Naive B cell (primary cell): ENCODE results near the gene DNAJB2. TPM values are rescaled to one million over a fixed set of nuclear protein-coding genes. Genes with fewer than 3 reads are reported as not detected.

Experiments
- ATAC-seq, 2 donors: fragments of 150-1000 bp; cut with Tn5 transposase; 2 replicates each; pipeline ENCODE4 v1.10.0; 2021; ENCODE audit warnings: low read depth in 2 of 2, mild to moderate bottlenecking in 2 of 2, moderate library complexity in 2 of 2
- DNase-seq: peaks from one replicate; pipeline ENCODE4 v3.0.0; 2022
- H3K27ac Mint-ChIP-seq, 6 donors: one replicate each; pipeline ENCODE4 v1.8.0; 2020 to 2022; ENCODE audit warnings: mild to moderate bottlenecking in 6 of 6, mixed read lengths in 6 of 6, moderate library complexity in 5 of 6, inconsistent platforms in 2 of 6
- H3K27me3 Mint-ChIP-seq, 3 donors: one replicate each; pipeline ENCODE4 v1.8.0; 2021 to 2022; ENCODE audit warnings: mixed read lengths in 3 of 3, mild to moderate bottlenecking in 1 of 3
- H3K36me3 Mint-ChIP-seq, 2 donors: one replicate each; pipeline ENCODE4 v1.8.0; 2020 to 2022; ENCODE audit warnings: mixed read lengths in 2 of 2, inconsistent platforms in 1 of 2, mild to moderate bottlenecking in 1 of 2
- H3K4me1 Mint-ChIP-seq, 3 donors: one replicate each; pipeline ENCODE4 v1.8.0; 2020 to 2022; ENCODE audit warnings: mixed read lengths in 3 of 3, inconsistent platforms in 1 of 3, mild to moderate bottlenecking in 1 of 3, moderate library complexity in 1 of 3
- H3K4me3 Mint-ChIP-seq, 8 donors: one replicate each; pipeline ENCODE4 v1.8.0; 2020 to 2022; ENCODE audit warnings: mild to moderate bottlenecking in 8 of 8, mixed read lengths in 8 of 8, moderate library complexity in 8 of 8, inconsistent platforms in 2 of 8
- H3K9me3 Mint-ChIP-seq, 7 donors: one replicate each; pipeline ENCODE4 v1.8.0; 2020 to 2022; ENCODE audit warnings: mixed read lengths in 7 of 7, mild to moderate bottlenecking in 5 of 7, inconsistent platforms in 2 of 7, moderate library complexity in 1 of 7
- polyA plus RNA-seq, 6 donors: library from polyadenylated mRNA; unstranded; fragments of 300-500 nt; fragmentation: Illumina TruSeq; gene quantifications; one replicate each; pipeline ENCODE4 v1.2.3, GENCODE V29; 2021; ENCODE audit warnings: low read depth in 6 of 6

DNAJB2 gene
- polyA plus RNA-seq, 6 donors from 2014 or later, result 1.1 to 12.9 (median 8.8) TPM

- Mint-ChIP-seq H3K27ac (peak overlapping the region in 1 of 6 donors; percentile 68), H3K36me3 (no peaks in the 10 kb centered on the region), H3K4me3 (no peak overlapping the region), H3K27me3 (no peaks in the 10 kb centered on the region), H3K4me1 (no peaks in the 10 kb centered on the region), H3K9me3 (no peaks in the 10 kb centered on the region)
- no peak for DNase-seq
- no peak for ATAC-seq
Observed at GRCh38 chr2:219269362-219270054, 9.7 kb upstream of the DNAJB2 start.

GRCh38 chr2:219270055-219270372, 9.2 kb upstream of the DNAJB2 start:
- H3K27ac Mint-ChIP-seq, result no peak overlapping the region
- no peak for DNase-seq
- no peaks in the 10 kb centered on the region for H3K4me1 Mint-ChIP-seq
- no peak overlapping the region for H3K4me3 Mint-ChIP-seq
- H3K9me3 Mint-ChIP-seq, result no peaks in the 10 kb centered on the region
- no peaks in the 10 kb centered on the region for H3K27me3 Mint-ChIP-seq
- no peak for ATAC-seq
- no peaks in the 10 kb centered on the region for H3K36me3 Mint-ChIP-seq

- no peak overlapping the region for H3K27ac Mint-ChIP-seq
- H3K27me3 Mint-ChIP-seq, result no peaks in the 10 kb centered on the region
- no peaks in the 10 kb centered on the region for H3K4me1 Mint-ChIP-seq
- no peak overlapping the region for H3K4me3 Mint-ChIP-seq
- no peaks in the 10 kb centered on the region for H3K36me3 Mint-ChIP-seq
- DNase-seq, result no peak
- H3K9me3 Mint-ChIP-seq, result no peaks in the 10 kb centered on the region
- ATAC-seq, result no peak
Observed at GRCh38 chr2:219271021-219271420, 8.1 kb upstream of the DNAJB2 start.

- no peak overlapping the region for H3K27ac Mint-ChIP-seq
- H3K4me3 Mint-ChIP-seq, result no peak overlapping the region
- DNase-seq (no peak), ATAC-seq (no peak)
- no peaks in the 10 kb centered on the region for H3K9me3 Mint-ChIP-seq
- peaks cover 3 to 4% (median 3%) of the 10 kb centered on the region in 3 donors for H3K4me1 Mint-ChIP-seq
- H3K36me3 Mint-ChIP-seq, result no peaks in the 10 kb centered on the region
- no peaks in the 10 kb centered on the region for H3K27me3 Mint-ChIP-seq
Observed at GRCh38 chr2:219272356-219272755, 6.8 kb upstream of the DNAJB2 start.

- Mint-ChIP-seq H3K36me3 (no peaks in the 10 kb centered on the region), H3K27me3 (no peaks in the 10 kb centered on the region), H3K4me3 (no peak overlapping the region), H3K9me3 (no peaks in the 10 kb centered on the region), H3K27ac (no peak overlapping the region), H3K4me1 (peaks cover 9 to 11% (median 9%) of the 10 kb centered on the region in 3 donors)
- DNase-seq, result no peak
- no peak for ATAC-seq
Observed at GRCh38 chr2:219272995-219273394, 6.2 kb upstream of the DNAJB2 start.

- H3K9me3 Mint-ChIP-seq, result no peaks in the 10 kb centered on the region
- peaks cover 18 to 20% (median 18%) of the 10 kb centered on the region in 3 donors for H3K4me1 Mint-ChIP-seq
- no peaks in the 10 kb centered on the region for H3K27me3 Mint-ChIP-seq
- H3K27ac Mint-ChIP-seq, result no peak overlapping the region
- H3K4me3 Mint-ChIP-seq, result no peak overlapping the region
- DNase-seq (no peak), ATAC-seq (no peak)
- no peaks in the 10 kb centered on the region for H3K36me3 Mint-ChIP-seq
Observed at GRCh38 chr2:219273937-219274336, 5.2 kb upstream of the DNAJB2 start.

- Mint-ChIP-seq H3K27ac (no peak overlapping the region), H3K9me3 (no peaks in the 10 kb centered on the region), H3K36me3 (no peaks in the 10 kb centered on the region), H3K27me3 (no peaks in the 10 kb centered on the region), H3K4me1 (peaks cover 19 to 22% (median 21%) of the 10 kb centered on the region in 3 donors), H3K4me3 (peak overlapping the region in 1 of 8 donors; percentile 75)
- DNase-seq (no peak), ATAC-seq (no peak)
Observed at GRCh38 chr2:219274361-219274921, 4.7 kb upstream of the DNAJB2 start.

GRCh38 chr2:219277703-219278654, 1.2 kb upstream of the DNAJB2 start:
- DNase-seq, result peak; percentile 75
- no peaks in the 10 kb centered on the region for H3K27me3 Mint-ChIP-seq
- no peaks in the 10 kb centered on the region for H3K9me3 Mint-ChIP-seq
- peak overlapping the region; percentile 98 to 100 (median 100) for H3K27ac Mint-ChIP-seq
- peaks cover 36 to 42% (median 39%) of the 10 kb centered on the region in 3 donors for H3K4me1 Mint-ChIP-seq
- H3K36me3 Mint-ChIP-seq, result peaks cover 4 to 6% of the 10 kb centered on the region in 2 donors
- H3K4me3 Mint-ChIP-seq, result peak overlapping the region; percentile 83 to 96 (median 94)
- ATAC-seq, result no peak

GRCh38 chr2:219278655-219279150, 463 bp upstream of the DNAJB2 start:
- Mint-ChIP-seq H3K27me3 (no peaks in the 10 kb centered on the region), H3K4me1 (peaks cover 36 to 44% (median 39%) of the 10 kb centered on the region in 3 donors), H3K9me3 (no peaks in the 10 kb centered on the region), H3K36me3 (peaks cover 5 to 10% of the 10 kb centered on the region in 2 donors), H3K27ac (peak overlapping the region; percentile 98 to 100 (median 100)), H3K4me3 (peak overlapping the region; percentile 83 to 96 (median 94))
- ATAC-seq (no peak), DNase-seq (no peak)

- no peak for ATAC-seq
- Mint-ChIP-seq H3K36me3 (peaks cover 5 to 11% of the 10 kb centered on the region in 2 donors), H3K9me3 (no peaks in the 10 kb centered on the region), H3K4me1 (peaks cover 36 to 44% (median 39%) of the 10 kb centered on the region in 3 donors), H3K4me3 (peak overlapping the region; percentile 83 to 96 (median 95)), H3K27ac (peak overlapping the region; percentile 98 to 100 (median 100)), H3K27me3 (no peaks in the 10 kb centered on the region)
- DNase-seq, result no peak
Observed at GRCh38 chr2:219279916-219280516, 850 bp downstream of the DNAJB2 start.

- peak overlapping the region; percentile 83 to 96 (median 95) for H3K4me3 Mint-ChIP-seq
- no peaks in the 10 kb centered on the region for H3K9me3 Mint-ChIP-seq
- peak; percentile 45 for DNase-seq
- H3K36me3 Mint-ChIP-seq, result peaks cover 5 to 17% of the 10 kb centered on the region in 2 donors
- peak overlapping the region; percentile 98 to 100 (median 100) for H3K27ac Mint-ChIP-seq
- H3K27me3 Mint-ChIP-seq, result no peaks in the 10 kb centered on the region
- H3K4me1 Mint-ChIP-seq, result peaks cover 39 to 44% (median 39%) of the 10 kb centered on the region in 3 donors
- ATAC-seq, result no peak
Observed at GRCh38 chr2:219280651-219281050, 1.5 kb downstream of the DNAJB2 start.

- peak overlapping the region; percentile 6 to 100 (median 98) for H3K27ac Mint-ChIP-seq
- H3K27me3 Mint-ChIP-seq, result no peaks in the 10 kb centered on the region
- no peaks in the 10 kb centered on the region for H3K9me3 Mint-ChIP-seq
- H3K36me3 Mint-ChIP-seq, result peaks cover 5 to 18% of the 10 kb centered on the region in 2 donors
- ATAC-seq, result no peak
- no peak for DNase-seq
- peak overlapping the region in 1 of 8 donors; percentile 94 for H3K4me3 Mint-ChIP-seq
- H3K4me1 Mint-ChIP-seq, result peaks cover 42 to 45% (median 44%) of the 10 kb centered on the region in 3 donors
Observed at GRCh38 chr2:219281588-219281987, 2.4 kb downstream of the DNAJB2 start.

GRCh38 chr2:219282375-219282774, 3.2 kb downstream of the DNAJB2 start:
- Mint-ChIP-seq H3K27me3 (no peaks in the 10 kb centered on the region), H3K4me1 (peaks cover 39 to 42% (median 40%) of the 10 kb centered on the region in 3 donors), H3K9me3 (no peaks in the 10 kb centered on the region), H3K4me3 (peak overlapping the region in 2 of 8 donors; percentile 8 to 94), H3K27ac (peak overlapping the region in 4 of 6 donors; percentile 3 to 98 (median 66)), H3K36me3 (peaks cover 5 to 18% of the 10 kb centered on the region in 2 donors)
- DNase-seq (no peak), ATAC-seq (no peak)
